ENCODE data around the gene MKX. TPM values are rescaled to one million over a fixed set of nuclear protein-coding genes. Genes with fewer than 3 reads are reported as not detected.
A peak's percentile ranks its signal among the peaks of the same experiment; 100 is the strongest.

Gene MKX
- total RNA-seq, 6 donors from 2014 or later: 0.30 to 4.1 (median 1.2) TPM; not detected in 1

DNA sequence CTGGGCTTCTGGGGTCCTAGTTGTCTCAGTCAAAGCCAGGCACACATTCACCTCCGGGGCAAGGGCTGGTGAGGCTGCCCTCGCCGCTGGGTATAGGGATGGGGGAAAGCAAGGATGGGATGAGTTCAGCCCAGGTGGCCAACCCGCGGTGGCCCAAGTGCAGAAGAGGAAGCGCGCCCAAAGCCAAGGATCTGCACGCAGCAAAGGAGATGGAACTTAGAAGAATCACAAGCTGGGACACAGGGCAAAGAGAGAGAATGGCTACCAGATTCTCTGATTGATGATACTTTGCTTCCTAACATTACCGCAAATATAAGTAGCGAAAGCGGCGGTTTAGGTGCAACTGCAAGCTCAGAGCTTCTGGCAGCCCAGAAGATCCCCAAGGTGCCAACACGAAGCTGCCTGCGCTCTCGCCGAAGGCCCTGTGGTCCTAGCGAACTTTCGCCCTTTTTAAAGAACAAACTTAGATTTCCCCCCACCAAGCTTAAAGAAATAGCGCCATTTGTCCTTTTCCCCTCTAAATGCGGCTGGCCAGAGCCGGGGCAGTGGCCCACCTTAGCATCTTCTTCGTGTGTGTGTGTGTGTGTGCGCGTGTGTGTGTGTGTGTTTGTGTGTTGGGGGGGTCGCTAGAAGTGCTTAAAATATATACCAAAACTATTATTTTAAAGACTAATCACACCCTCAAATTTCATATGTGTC lies 927 bp upstream of the MKX start:
- 7 to 10% methylated on average over 24 to 25 of the region's 25 CpGs for WGBS, 2 donors
- Histone ChIP-seq H3K9me3 (no peaks in the 10 kb centered on the region), H3K27ac (no peak overlapping the region), H3K4me3 (peak overlapping the region in 3 of 4 donors; percentile 56 to 75 (median 73)), H3K27me3 (peaks cover 0 to 54% (median 29%) of the 10 kb centered on the region in 4 donors), H3K4me1 (peaks cover 45 to 54% (median 52%) of the 10 kb centered on the region in 4 donors), H3K36me3 (no peaks in the 10 kb centered on the region)
- DNase-seq: peak in 1 of 2 donors; percentile 15
- TF ChIP-seq POLR2AphosphoS5 (IDR thresholded peaks at IDR 0.05): no peak
- TF ChIP-seq EP300 (IDR thresholded peaks at IDR 0.05): no peak
- no peak for TF ChIP-seq POLR2A (IDR thresholded peaks at IDR 0.05)
- TF ChIP-seq, protein P1, sequence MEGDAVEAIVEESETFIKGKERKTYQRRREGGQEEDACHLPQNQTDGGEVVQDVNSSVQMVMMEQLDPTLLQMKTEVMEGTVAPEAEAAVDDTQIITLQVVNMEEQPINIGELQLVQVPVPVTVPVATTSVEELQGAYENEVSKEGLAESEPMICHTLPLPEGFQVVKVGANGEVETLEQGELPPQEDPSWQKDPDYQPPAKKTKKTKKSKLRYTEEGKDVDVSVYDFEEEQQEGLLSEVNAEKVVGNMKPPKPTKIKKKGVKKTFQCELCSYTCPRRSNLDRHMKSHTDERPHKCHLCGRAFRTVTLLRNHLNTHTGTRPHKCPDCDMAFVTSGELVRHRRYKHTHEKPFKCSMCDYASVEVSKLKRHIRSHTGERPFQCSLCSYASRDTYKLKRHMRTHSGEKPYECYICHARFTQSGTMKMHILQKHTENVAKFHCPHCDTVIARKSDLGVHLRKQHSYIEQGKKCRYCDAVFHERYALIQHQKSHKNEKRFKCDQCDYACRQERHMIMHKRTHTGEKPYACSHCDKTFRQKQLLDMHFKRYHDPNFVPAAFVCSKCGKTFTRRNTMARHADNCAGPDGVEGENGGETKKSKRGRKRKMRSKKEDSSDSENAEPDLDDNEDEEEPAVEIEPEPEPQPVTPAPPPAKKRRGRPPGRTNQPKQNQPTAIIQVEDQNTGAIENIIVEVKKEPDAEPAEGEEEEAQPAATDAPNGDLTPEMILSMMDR (IDR thresholded peaks at IDR 0.05): no peak
- no peak for ATAC-seq (ENCODE audit: low FRiP score in 2 of 2)

- no peak overlapping the region for H3K27ac ChIP-seq
- H3K4me3 ChIP-seq: peak overlapping the region in 3 of 4 donors; percentile 56 to 75 (median 73)
- WGBS, 2 donors: 1 to 2% methylated on average over 31 to 45 of the region's 78 CpGs
- DNase-seq: peak in 1 of 2 donors; percentile 82
- peaks cover 0 to 62% (median 29%) of the 10 kb centered on the region in 4 donors for H3K27me3 ChIP-seq
- no peaks in the 10 kb centered on the region for H3K36me3 ChIP-seq
- ATAC-seq (ENCODE audit: low FRiP score in 2 of 2): no peak
- no peaks in the 10 kb centered on the region for H3K9me3 ChIP-seq
- H3K4me1 ChIP-seq: peaks cover 48 to 58% (median 57%) of the 10 kb centered on the region in 4 donors
- TF ChIP-seq POLR2AphosphoS5 (IDR thresholded peaks at IDR 0.05) (no peak), POLR2A (IDR thresholded peaks at IDR 0.05) (no peak), EP300 (IDR thresholded peaks at IDR 0.05) (no peak)
- TF ChIP-seq, protein P1 (IDR thresholded peaks at IDR 0.05): no peak
Measured at GRCh38 chr10:27744802-27745731, 552 bp downstream of the MKX start.

- WGBS, 2 donors: 1 to 7% methylated on average over 27 to 41 of the region's 70 CpGs
- Histone ChIP-seq H3K9me3 (no peaks in the 10 kb centered on the region), H3K27ac (peak overlapping the region in 1 of 4 donors; percentile 72), H3K4me1 (peaks cover 48 to 58% (median 57%) of the 10 kb centered on the region in 4 donors), H3K27me3 (peaks cover 0 to 62% (median 29%) of the 10 kb centered on the region in 4 donors), H3K4me3 (peak overlapping the region; percentile 12 to 75 (median 64)), H3K36me3 (no peaks in the 10 kb centered on the region)
- DNase-seq (peak in 1 of 2 donors; percentile 86), ATAC-seq (ENCODE audit: low FRiP score in 2 of 2) (peak in 1 of 2 donors; percentile 12)
- TF ChIP-seq EP300 (IDR thresholded peaks at IDR 0.05) (no peak), POLR2A (IDR thresholded peaks at IDR 0.05) (no peak), POLR2AphosphoS5 (IDR thresholded peaks at IDR 0.05) (no peak)
- TF ChIP-seq, protein P1 (IDR thresholded peaks at IDR 0.05): no peak
Measured at GRCh38 chr10:27743877-27744801, 1.5 kb downstream of the MKX start.

All from upper lobe of left lung (tissue), 6 donors.